ENCODE measurements around the gene E4F1. TPM values are rescaled to one million over a fixed set of nuclear protein-coding genes. Genes with fewer than 3 reads are reported as not detected.

The E4F1 gene
- total and polyA plus RNA-seq, 2 experiments from 2014 or later: 13.5 to 32.7 TPM

- Histone ChIP-seq H3K79me2 (ENCODE audit: insufficient read depth) (no peaks in the 10 kb centered on the region), H2AFZ (no peak overlapping the region), H4K20me1 (ENCODE audit: insufficient read depth) (no peaks in the 10 kb centered on the region), H3K9me2 (ENCODE audit: insufficient read depth) (no peaks in the 10 kb centered on the region), H3K4me3 (no peak overlapping the region), H3F3A (ENCODE audit: insufficient read depth) (no peaks in the 10 kb centered on the region), H3K9ac (no peak overlapping the region), H3K4me2 (ENCODE audit: unreplicated experiment) (no peak overlapping the region), H3K27ac (no peak overlapping the region), H3K9me3 (ENCODE audit: low read depth) (no peaks in the 10 kb centered on the region), H3K36me3 (ENCODE audit: low read depth) (no peaks in the 10 kb centered on the region; the same call in 1 of the 2 replicates), H3K27me3 (replicated peaks; ENCODE audit: insufficient read depth) (no peaks in the 10 kb centered on the region), H3K4me1 (ENCODE audit: insufficient read depth) (no peaks in the 10 kb centered on the region)
- no peak for TF ChIP-seq EZH2phosphoT487 (IDR thresholded peaks at IDR 0.05; ENCODE audit: insufficient read depth, low read depth)
- TF ChIP-seq EZH2 (IDR thresholded peaks at IDR 0.05; ENCODE audit: insufficient read depth, poor library complexity, severe bottlenecking): no peak
- DNase-seq: peak; percentile 55
- 37 to 43% methylated on average over 35 to 106 of the region's 106 CpGs for WGBS, 2 experiments (ENCODE audit: low coverage in 1 of 2, low lambda C conversion rate in 2 of 2, missing lambda C conversion rate in 2 of 2)
- in situ Hi-C loops (cut with MboI): no loop called here
These were observed 44.9 kb upstream of the E4F1 start for GRCh38 chr16:2178321-2179106.

- Histone ChIP-seq H3F3A (ENCODE audit: insufficient read depth) (no peaks in the 10 kb centered on the region), H3K27me3 (replicated peaks; ENCODE audit: insufficient read depth) (no peaks in the 10 kb centered on the region), H3K9me2 (ENCODE audit: insufficient read depth) (no peaks in the 10 kb centered on the region), H3K36me3 (ENCODE audit: low read depth) (no peaks in the 10 kb centered on the region; the same call in 1 of the 2 replicates), H2AFZ (no peak overlapping the region), H3K9ac (no peak overlapping the region), H3K9me3 (ENCODE audit: low read depth) (no peaks in the 10 kb centered on the region), H3K4me3 (no peak overlapping the region), H4K20me1 (ENCODE audit: insufficient read depth) (no peaks in the 10 kb centered on the region), H3K27ac (no peak overlapping the region), H3K4me1 (ENCODE audit: insufficient read depth) (no peaks in the 10 kb centered on the region), H3K79me2 (ENCODE audit: insufficient read depth) (no peaks in the 10 kb centered on the region), H3K4me2 (ENCODE audit: unreplicated experiment) (no peak overlapping the region)
- no peak for DNase-seq
- in situ Hi-C loops (cut with MboI): no loop called here
- TF ChIP-seq EZH2phosphoT487 (IDR thresholded peaks at IDR 0.05; ENCODE audit: insufficient read depth, low read depth) (no peak), EZH2 (IDR thresholded peaks at IDR 0.05; ENCODE audit: insufficient read depth, poor library complexity, severe bottlenecking) (no peak)
- WGBS, 2 experiments (ENCODE audit: low coverage in 1 of 2, low lambda C conversion rate in 2 of 2, missing lambda C conversion rate in 2 of 2): 36 to 59% methylated on average over 9 to 32 of the region's 50 CpGs
These were observed 44.3 kb upstream of the E4F1 start for GRCh38 chr16:2179107-2179501.

DNA sequence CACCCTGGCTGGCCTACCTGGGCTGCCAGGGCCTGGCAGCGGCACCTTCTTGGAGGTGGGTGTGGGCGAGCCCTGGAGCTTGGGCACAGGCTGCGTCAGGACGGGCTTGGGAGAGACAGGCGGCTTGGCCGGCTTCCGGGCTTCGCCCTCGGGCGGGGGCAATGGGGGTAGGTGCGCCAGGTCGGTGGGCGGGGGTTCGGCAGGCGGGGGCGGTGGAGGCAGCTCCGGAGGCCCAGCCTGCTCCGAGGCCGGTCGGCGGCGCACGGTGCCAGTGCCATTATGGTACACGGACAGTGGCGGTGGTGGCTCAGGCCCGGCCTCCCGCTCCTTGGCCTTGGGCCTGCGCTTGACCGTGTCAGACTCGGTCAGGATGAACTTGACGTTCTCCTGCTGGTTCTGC is 43.8 kb upstream of the E4F1 start:
- in situ Hi-C loops (cut with MboI): no loop called here
- H3K79me2 ChIP-seq (ENCODE audit: insufficient read depth): no peaks in the 10 kb centered on the region

DNA sequence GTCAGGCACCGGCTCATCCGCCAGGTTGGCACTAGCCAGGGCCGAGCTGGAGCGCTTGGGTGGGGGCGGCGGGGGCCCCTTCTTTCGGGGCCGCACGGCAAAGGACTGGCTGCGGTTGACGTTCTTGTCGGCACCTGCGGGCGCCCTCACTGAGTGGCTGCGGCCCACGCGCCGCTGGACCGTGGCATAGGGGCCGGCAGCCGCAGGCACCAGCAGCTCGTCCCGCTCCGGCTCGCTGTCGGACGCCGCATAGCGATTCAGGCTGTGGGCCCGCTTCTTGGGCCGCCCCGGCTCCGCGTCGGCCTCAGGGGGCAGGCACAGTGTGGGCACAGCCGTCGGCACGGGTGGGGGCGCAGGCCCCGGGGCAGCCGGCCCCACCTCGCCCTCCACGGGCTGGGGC is 42.9 kb upstream of the E4F1 start:
- Histone ChIP-seq H3F3A (ENCODE audit: insufficient read depth) (no peaks in the 10 kb centered on the region), H3K36me3 (ENCODE audit: low read depth) (no peaks in the 10 kb centered on the region; the same call in 1 of the 2 replicates), H3K27ac (no peak overlapping the region), H3K4me1 (ENCODE audit: insufficient read depth) (no peaks in the 10 kb centered on the region), H3K79me2 (ENCODE audit: insufficient read depth) (no peaks in the 10 kb centered on the region), H3K4me3 (no peak overlapping the region), H2AFZ (no peak overlapping the region), H3K9ac (no peak overlapping the region), H3K27me3 (replicated peaks; ENCODE audit: insufficient read depth) (no peaks in the 10 kb centered on the region), H4K20me1 (ENCODE audit: insufficient read depth) (no peaks in the 10 kb centered on the region), H3K9me2 (ENCODE audit: insufficient read depth) (no peaks in the 10 kb centered on the region), H3K4me2 (ENCODE audit: unreplicated experiment) (no peak overlapping the region), H3K9me3 (ENCODE audit: low read depth) (no peaks in the 10 kb centered on the region)
- no peak for DNase-seq
- in situ Hi-C loops (cut with MboI): no loop called here
- no peak for TF ChIP-seq EZH2phosphoT487 (IDR thresholded peaks at IDR 0.05; ENCODE audit: insufficient read depth, low read depth)
- TF ChIP-seq EZH2 (IDR thresholded peaks at IDR 0.05; ENCODE audit: insufficient read depth, poor library complexity, severe bottlenecking): no peak
- WGBS, 2 experiments (ENCODE audit: low coverage in 1 of 2, low lambda C conversion rate in 2 of 2, missing lambda C conversion rate in 2 of 2): 96 to 98% methylated on average over 27 to 43 of the region's 43 CpGs

More for the DNA sequence above, 43.8 kb upstream of the E4F1 start:
- H3K9ac ChIP-seq: no peak overlapping the region
- H3K36me3 ChIP-seq (ENCODE audit: low read depth): no peaks in the 10 kb centered on the region; the same call in 1 of the 2 replicates
- WGBS, 2 experiments (ENCODE audit: low coverage in 1 of 2, low lambda C conversion rate in 2 of 2, missing lambda C conversion rate in 2 of 2): 91 to 92% methylated on average over 26 to 28 of the region's 31 CpGs
- no peaks in the 10 kb centered on the region for H3F3A ChIP-seq (ENCODE audit: insufficient read depth)
- no peak overlapping the region for H3K4me2 ChIP-seq (ENCODE audit: unreplicated experiment)
- no peaks in the 10 kb centered on the region for H3K9me2 ChIP-seq (ENCODE audit: insufficient read depth)
- no peak overlapping the region for H3K4me3 ChIP-seq
- no peak for DNase-seq
- TF ChIP-seq EZH2 (IDR thresholded peaks at IDR 0.05; ENCODE audit: insufficient read depth, poor library complexity, severe bottlenecking) (no peak), EZH2phosphoT487 (IDR thresholded peaks at IDR 0.05; ENCODE audit: insufficient read depth, low read depth) (no peak)
- H3K27ac ChIP-seq: no peak overlapping the region
- no peaks in the 10 kb centered on the region for H3K4me1 ChIP-seq (ENCODE audit: insufficient read depth)
- H4K20me1 ChIP-seq (ENCODE audit: insufficient read depth): no peaks in the 10 kb centered on the region
- no peaks in the 10 kb centered on the region for H3K27me3 ChIP-seq (replicated peaks; ENCODE audit: insufficient read depth)
- no peak overlapping the region for H2AFZ ChIP-seq
- H3K9me3 ChIP-seq (ENCODE audit: low read depth): no peaks in the 10 kb centered on the region
